WTC11 (cell line): ENCODE measurements around the gene ZNF425. TPM values are rescaled to one million over a fixed set of nuclear protein-coding genes. Genes with fewer than 3 reads are reported as not detected.

Experiments
- FOXK1 ChIP-seq: sonication (generic); formaldehyde crosslinking; IDR thresholded peaks from 2 replicates; pipeline ENCODE4 v1.8.0; 2022; ENCODE audit warnings: mild to moderate bottlenecking, moderate library complexity, missing genetic modification reagents
- JUN ChIP-seq: sonication (generic); formaldehyde crosslinking; IDR thresholded peaks from 2 replicates; pipeline ENCODE4 v1.8.0; 2023; ENCODE audit warnings: mild to moderate bottlenecking, missing genetic modification reagents
- NFYB ChIP-seq: sonication (generic); formaldehyde crosslinking; conservative IDR thresholded peaks from 2 replicates; pipeline ENCODE4 v1.8.0; 2022; ENCODE audit warnings: low read depth, missing genetic modification reagents
- TP53 ChIP-seq: sonication (generic); formaldehyde crosslinking; IDR thresholded peaks from 2 replicates; pipeline ENCODE4 v1.8.1; 2023; ENCODE audit warnings: mild to moderate bottlenecking, missing genetic modification reagents
- ZNF138 ChIP-seq: sonication (generic); formaldehyde crosslinking; conservative IDR thresholded peaks from 2 replicates; pipeline ENCODE4 v1.8.1; 2022; ENCODE audit warnings: mild to moderate bottlenecking, moderate library complexity, missing genetic modification reagents
- total RNA-seq: library from RNA; stranded (reverse); gene quantifications from 3 replicates; pipeline ENCODE4 v1.2.3, GENCODE V29; 2021
- TF ChIP-seq, protein P1 (sequence below): sonication (generic); formaldehyde crosslinking; IDR thresholded peaks from 2 replicates; pipeline ENCODE4 v1.8.1; 2023; ENCODE audit warnings: mild to moderate bottlenecking, missing genetic modification reagents, borderline replicate concordance
- TF ChIP-seq, protein P2 (sequence below): sonication (generic); formaldehyde crosslinking; IDR thresholded peaks from 2 replicates; pipeline ENCODE4 v1.8.0; 2022; ENCODE audit warnings: missing genetic modification reagents

Gene ZNF425
- total RNA-seq, 1 experiment from 2014 or later = 3.8 TPM

DNA sequence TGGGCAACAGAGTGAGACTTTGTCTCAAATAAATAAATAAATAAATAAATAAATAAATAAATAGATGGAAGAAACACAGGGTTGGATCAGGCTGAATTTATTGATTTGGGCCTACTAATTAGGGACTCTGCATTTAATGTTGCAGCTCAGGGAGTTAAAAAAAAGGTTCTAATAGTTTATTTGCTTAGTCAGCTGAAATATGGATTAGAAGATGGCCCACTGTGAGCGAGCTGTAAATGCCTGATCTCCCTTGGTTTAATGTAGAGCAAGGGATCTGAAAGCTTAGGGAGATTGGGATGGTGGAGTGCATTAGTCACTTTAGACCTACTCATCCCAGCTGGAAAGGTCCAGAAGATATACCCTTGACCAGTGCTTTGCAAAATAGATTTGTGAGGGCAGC is 72.7 kb downstream of the ZNF425 start (continued):
- TF ChIP-seq, protein P1, sequence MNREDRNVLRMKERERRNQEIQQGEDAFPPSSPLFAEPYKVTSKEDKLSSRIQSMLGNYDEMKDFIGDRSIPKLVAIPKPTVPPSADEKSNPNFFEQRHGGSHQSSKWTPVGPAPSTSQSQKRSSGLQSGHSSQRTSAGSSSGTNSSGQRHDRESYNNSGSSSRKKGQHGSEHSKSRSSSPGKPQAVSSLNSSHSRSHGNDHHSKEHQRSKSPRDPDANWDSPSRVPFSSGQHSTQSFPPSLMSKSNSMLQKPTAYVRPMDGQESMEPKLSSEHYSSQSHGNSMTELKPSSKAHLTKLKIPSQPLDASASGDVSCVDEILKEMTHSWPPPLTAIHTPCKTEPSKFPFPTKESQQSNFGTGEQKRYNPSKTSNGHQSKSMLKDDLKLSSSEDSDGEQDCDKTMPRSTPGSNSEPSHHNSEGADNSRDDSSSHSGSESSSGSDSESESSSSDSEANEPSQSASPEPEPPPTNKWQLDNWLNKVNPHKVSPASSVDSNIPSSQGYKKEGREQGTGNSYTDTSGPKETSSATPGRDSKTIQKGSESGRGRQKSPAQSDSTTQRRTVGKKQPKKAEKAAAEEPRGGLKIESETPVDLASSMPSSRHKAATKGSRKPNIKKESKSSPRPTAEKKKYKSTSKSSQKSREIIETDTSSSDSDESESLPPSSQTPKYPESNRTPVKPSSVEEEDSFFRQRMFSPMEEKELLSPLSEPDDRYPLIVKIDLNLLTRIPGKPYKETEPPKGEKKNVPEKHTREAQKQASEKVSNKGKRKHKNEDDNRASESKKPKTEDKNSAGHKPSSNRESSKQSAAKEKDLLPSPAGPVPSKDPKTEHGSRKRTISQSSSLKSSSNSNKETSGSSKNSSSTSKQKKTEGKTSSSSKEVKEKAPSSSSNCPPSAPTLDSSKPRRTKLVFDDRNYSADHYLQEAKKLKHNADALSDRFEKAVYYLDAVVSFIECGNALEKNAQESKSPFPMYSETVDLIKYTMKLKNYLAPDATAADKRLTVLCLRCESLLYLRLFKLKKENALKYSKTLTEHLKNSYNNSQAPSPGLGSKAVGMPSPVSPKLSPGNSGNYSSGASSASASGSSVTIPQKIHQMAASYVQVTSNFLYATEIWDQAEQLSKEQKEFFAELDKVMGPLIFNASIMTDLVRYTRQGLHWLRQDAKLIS (CRISPR knock-in tag) = no peak
- TF ChIP-seq FOXK1 (no peak), JUN (CRISPR knock-in tag) (no peak), ZNF138 (CRISPR knock-in tag) (no peak), TP53 (CRISPR knock-in tag) (no peak), NFYB (CRISPR knock-in tag) (no peak)
- TF ChIP-seq, protein P2, sequence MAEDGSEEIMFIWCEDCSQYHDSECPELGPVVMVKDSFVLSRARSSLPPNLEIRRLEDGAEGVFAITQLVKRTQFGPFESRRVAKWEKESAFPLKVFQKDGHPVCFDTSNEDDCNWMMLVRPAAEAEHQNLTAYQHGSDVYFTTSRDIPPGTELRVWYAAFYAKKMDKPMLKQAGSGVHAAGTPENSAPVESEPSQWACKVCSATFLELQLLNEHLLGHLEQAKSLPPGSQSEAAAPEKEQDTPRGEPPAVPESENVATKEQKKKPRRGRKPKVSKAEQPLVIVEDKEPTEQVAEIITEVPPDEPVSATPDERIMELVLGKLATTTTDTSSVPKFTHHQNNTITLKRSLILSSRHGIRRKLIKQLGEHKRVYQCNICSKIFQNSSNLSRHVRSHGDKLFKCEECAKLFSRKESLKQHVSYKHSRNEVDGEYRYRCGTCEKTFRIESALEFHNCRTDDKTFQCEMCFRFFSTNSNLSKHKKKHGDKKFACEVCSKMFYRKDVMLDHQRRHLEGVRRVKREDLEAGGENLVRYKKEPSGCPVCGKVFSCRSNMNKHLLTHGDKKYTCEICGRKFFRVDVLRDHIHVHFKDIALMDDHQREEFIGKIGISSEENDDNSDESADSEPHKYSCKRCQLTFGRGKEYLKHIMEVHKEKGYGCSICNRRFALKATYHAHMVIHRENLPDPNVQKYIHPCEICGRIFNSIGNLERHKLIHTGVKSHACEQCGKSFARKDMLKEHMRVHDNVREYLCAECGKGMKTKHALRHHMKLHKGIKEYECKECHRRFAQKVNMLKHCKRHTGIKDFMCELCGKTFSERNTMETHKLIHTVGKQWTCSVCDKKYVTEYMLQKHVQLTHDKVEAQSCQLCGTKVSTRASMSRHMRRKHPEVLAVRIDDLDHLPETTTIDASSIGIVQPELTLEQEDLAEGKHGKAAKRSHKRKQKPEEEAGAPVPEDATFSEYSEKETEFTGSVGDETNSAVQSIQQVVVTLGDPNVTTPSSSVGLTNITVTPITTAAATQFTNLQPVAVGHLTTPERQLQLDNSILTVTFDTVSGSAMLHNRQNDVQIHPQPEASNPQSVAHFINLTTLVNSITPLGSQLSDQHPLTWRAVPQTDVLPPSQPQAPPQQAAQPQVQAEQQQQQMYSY (CRISPR knock-in tag) = no peak

Other genes with a start within 250 kb of the ZNF425 start
- gene EZH2, start 242.0 kb downstream of the ZNF425 start, total RNA-seq = 28.5 to 35.4 TPM (median 28.6 TPM) in 3 replicates
- 286 to 341 TPM (median 289 TPM) in 3 replicates for gene PDIA4, start 97.8 kb downstream of the ZNF425 start, total RNA-seq
- gene ZNF786, start 35.6 kb downstream of the ZNF425 start, total RNA-seq = 11.4 to 13.0 TPM (median 11.8 TPM) in 3 replicates
- gene ZNF398, start 21.1 kb upstream of the ZNF425 start, total RNA-seq = 57.8 to 63.2 TPM (median 58.9 TPM) in 3 replicates
- gene ZNF282, start 69.2 kb upstream of the ZNF425 start, total RNA-seq = 34.8 to 39.3 TPM (median 38.5 TPM) in 3 replicates
- gene ZNF212, start 113.3 kb upstream of the ZNF425 start, total RNA-seq = 19.7 to 23.0 TPM (median 21.7 TPM) in 3 replicates
- gene ZNF783, start 135.9 kb upstream of the ZNF425 start, total RNA-seq = 9.9 to 12.1 TPM (median 12.0 TPM) in 3 replicates